WTC11 (cell line): ENCODE data around the gene B4GALT6. TPM values are rescaled to one million over a fixed set of nuclear protein-coding genes. Genes with fewer than 3 reads are reported as not detected.

Source experiments
- ATAC-seq: fragments of 200-7000 bp; cut with Tn5 transposase; 2 replicates; pipeline ENCODE4 v1.10.0; 2021; ENCODE audit warnings: mild to moderate bottlenecking, moderate library complexity
- CTCF ChIA-PET: fragments of 300-600 bp; sonication (Branson Sonifier 250); formaldehyde crosslinking; loops from one replicate; lab custom pipeline; 2021; ENCODE audit warnings: antibody characterized with exemption; lab: Charles Lee
- POLR2A ChIA-PET: fragments of 350-600 bp; sonication (Branson Sonifier 250); formaldehyde crosslinking; loops from one replicate; lab custom pipeline; 2021; ENCODE audit warnings: antibody characterized with exemption; lab: Charles Lee
- DNase-seq: peaks from one replicate; pipeline ENCODE4 v3.0.0; 2021; ENCODE audit warnings: low spot score
- H3K27ac Mint-ChIP-seq: 2 replicates; pipeline ENCODE4 v1.8.0; 2021; ENCODE audit warnings: mixed read lengths
- H3K27me3 Mint-ChIP-seq: 2 replicates; pipeline ENCODE4 v1.8.0; 2021; ENCODE audit warnings: low read depth, mild to moderate bottlenecking, moderate library complexity, mixed read lengths
- H3K36me3 Mint-ChIP-seq: 2 replicates; pipeline ENCODE4 v1.8.0; 2021; ENCODE audit warnings: mixed read lengths
- H3K4me1 Mint-ChIP-seq: 2 replicates; pipeline ENCODE4 v1.8.0; 2022; ENCODE audit warnings: mixed read lengths
- H3K4me3 Mint-ChIP-seq: 2 replicates; pipeline ENCODE4 v1.8.0; 2021; ENCODE audit warnings: mild to moderate bottlenecking, moderate library complexity, mixed read lengths
- H3K9me3 Mint-ChIP-seq: 2 replicates; pipeline ENCODE4 v1.8.0; 2021; ENCODE audit warnings: mixed read lengths
- ATF2 ChIP-seq: sonication (generic); formaldehyde crosslinking; IDR thresholded peaks from 2 replicates; pipeline ENCODE4 v1.8.1; 2022; ENCODE audit warnings: low read depth, missing genetic modification reagents, borderline replicate concordance
- CBFB ChIP-seq: sonication (generic); formaldehyde crosslinking; IDR thresholded peaks from 2 replicates; pipeline ENCODE4 v1.8.1; 2022; ENCODE audit warnings: mild to moderate bottlenecking, low read depth, missing genetic modification reagents
- FOXJ3 ChIP-seq: sonication (generic); formaldehyde crosslinking; IDR thresholded peaks from 2 replicates; pipeline ENCODE4 v1.9.0; 2021; ENCODE audit warnings: missing genetic modification reagents, mild to moderate bottlenecking, borderline replicate concordance
- PREB ChIP-seq: sonication (generic); formaldehyde crosslinking; IDR thresholded peaks from 2 replicates; pipeline ENCODE4 v1.8.1; 2022; ENCODE audit warnings: mild to moderate bottlenecking, missing genetic modification reagents, moderate library complexity, borderline replicate concordance
- ZBTB21 ChIP-seq: sonication (generic); formaldehyde crosslinking; IDR thresholded peaks from 2 replicates; pipeline ENCODE4 v1.8.1; 2023; ENCODE audit warnings: mild to moderate bottlenecking, missing genetic modification reagents, borderline replicate concordance
- ZNF263 ChIP-seq: sonication (generic); formaldehyde crosslinking; IDR thresholded peaks from 2 replicates; pipeline ENCODE4 v1.8.1; 2022; ENCODE audit warnings: low read depth, mild to moderate bottlenecking, moderate library complexity, missing genetic modification reagents
- ZNF416 ChIP-seq: fragments of 250-450 bp; sonication (Bioruptor Pico); IDR thresholded peaks from 2 replicates; pipeline ENCODE4 v1.9.0; 2021; ENCODE audit warnings: mild to moderate bottlenecking, inconsistent platforms
- ZNF671 ChIP-seq: fragments of 250-450 bp; sonication (Bioruptor Pico); IDR thresholded peaks from 2 replicates; pipeline ENCODE4 v1.8.0; 2021; ENCODE audit warnings: mild to moderate bottlenecking
- ZSCAN18 ChIP-seq: fragments of 250-450 bp; sonication (Bioruptor Pico); IDR thresholded peaks from 2 replicates; pipeline ENCODE4 v2.1.2; 2022; ENCODE audit warnings: mild to moderate bottlenecking, moderate library complexity
- total RNA-seq: library from RNA; stranded (reverse); gene quantifications from 3 replicates; pipeline ENCODE4 v1.2.3, GENCODE V29; 2021
- TF ChIP-seq, protein P1 (sequence below): sonication (generic); formaldehyde crosslinking; IDR thresholded peaks from 2 replicates; pipeline ENCODE4 v1.8.0; 2023; ENCODE audit warnings: missing genetic modification reagents, mild to moderate bottlenecking, borderline replicate concordance

Gene B4GALT6
- total RNA-seq, 1 experiment from 2014 or later = 50.6 TPM

DNA sequence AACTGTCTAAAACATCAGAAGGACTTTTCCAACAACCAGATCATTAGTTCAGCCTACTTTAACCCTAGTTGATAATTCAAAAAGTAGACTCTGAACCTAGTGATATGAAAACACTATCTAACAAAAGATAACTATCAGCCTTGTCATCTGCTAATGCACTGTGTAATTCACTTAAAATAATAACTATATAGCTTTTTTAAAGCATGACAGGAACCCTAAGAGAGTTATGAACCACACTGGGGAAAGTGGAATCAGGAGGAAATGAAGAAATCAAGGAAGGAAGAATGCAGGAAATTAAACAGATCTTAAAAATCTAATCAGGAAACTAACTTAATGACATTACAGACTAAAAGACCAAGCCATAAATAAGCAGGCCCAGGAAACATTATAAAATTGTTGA is 9.0 kb downstream of the B4GALT6 start:
- Mint-ChIP-seq H3K4me3 (no peak overlapping the region), H3K27me3 (no peaks in the 10 kb centered on the region), H3K9me3 (no peaks in the 10 kb centered on the region), H3K36me3 (no peaks in the 10 kb centered on the region), H3K4me1 (peaks cover 58% of the 10 kb centered on the region), H3K27ac (peak overlapping the region; percentile 66)
- no peak for DNase-seq
- ChIA-PET POLR2A (no interaction called here), CTCF (no interaction called here)
- no peak for TF ChIP-seq ZBTB21 (CRISPR knock-in tag)
- TF ChIP-seq ZSCAN18 = no peak
- no peak for TF ChIP-seq ATF2 (CRISPR knock-in tag)
- no peak for TF ChIP-seq CBFB (CRISPR knock-in tag)
- TF ChIP-seq, all 79 proteins: peak for 0
- no peak for ATAC-seq

GRCh38 chr18:31672628-31673135 is 11.7 kb downstream of the B4GALT6 start:
- CTCF ChIA-PET = interaction anchor here (0.9 to 1.1 kb wide), 3 partner anchors 49 to 62 kb away, joined by 3 to 4 read pairs (median 3); no protein-coding TSS in a partner anchor
- peak; percentile 75 for ATAC-seq

More at GRCh38 chr18:31672628-31673135, 11.7 kb downstream of the B4GALT6 start:
- Mint-ChIP-seq H3K4me3 (no peak overlapping the region), H3K27me3 (no peaks in the 10 kb centered on the region), H3K36me3 (no peaks in the 10 kb centered on the region), H3K27ac (no peak overlapping the region), H3K4me1 (peaks cover 33% of the 10 kb centered on the region), H3K9me3 (0 out of 2 replicates have a peak, but pooled peaks cover 4% of the 10 kb centered on the region)
- TF ChIP-seq, protein P1, sequence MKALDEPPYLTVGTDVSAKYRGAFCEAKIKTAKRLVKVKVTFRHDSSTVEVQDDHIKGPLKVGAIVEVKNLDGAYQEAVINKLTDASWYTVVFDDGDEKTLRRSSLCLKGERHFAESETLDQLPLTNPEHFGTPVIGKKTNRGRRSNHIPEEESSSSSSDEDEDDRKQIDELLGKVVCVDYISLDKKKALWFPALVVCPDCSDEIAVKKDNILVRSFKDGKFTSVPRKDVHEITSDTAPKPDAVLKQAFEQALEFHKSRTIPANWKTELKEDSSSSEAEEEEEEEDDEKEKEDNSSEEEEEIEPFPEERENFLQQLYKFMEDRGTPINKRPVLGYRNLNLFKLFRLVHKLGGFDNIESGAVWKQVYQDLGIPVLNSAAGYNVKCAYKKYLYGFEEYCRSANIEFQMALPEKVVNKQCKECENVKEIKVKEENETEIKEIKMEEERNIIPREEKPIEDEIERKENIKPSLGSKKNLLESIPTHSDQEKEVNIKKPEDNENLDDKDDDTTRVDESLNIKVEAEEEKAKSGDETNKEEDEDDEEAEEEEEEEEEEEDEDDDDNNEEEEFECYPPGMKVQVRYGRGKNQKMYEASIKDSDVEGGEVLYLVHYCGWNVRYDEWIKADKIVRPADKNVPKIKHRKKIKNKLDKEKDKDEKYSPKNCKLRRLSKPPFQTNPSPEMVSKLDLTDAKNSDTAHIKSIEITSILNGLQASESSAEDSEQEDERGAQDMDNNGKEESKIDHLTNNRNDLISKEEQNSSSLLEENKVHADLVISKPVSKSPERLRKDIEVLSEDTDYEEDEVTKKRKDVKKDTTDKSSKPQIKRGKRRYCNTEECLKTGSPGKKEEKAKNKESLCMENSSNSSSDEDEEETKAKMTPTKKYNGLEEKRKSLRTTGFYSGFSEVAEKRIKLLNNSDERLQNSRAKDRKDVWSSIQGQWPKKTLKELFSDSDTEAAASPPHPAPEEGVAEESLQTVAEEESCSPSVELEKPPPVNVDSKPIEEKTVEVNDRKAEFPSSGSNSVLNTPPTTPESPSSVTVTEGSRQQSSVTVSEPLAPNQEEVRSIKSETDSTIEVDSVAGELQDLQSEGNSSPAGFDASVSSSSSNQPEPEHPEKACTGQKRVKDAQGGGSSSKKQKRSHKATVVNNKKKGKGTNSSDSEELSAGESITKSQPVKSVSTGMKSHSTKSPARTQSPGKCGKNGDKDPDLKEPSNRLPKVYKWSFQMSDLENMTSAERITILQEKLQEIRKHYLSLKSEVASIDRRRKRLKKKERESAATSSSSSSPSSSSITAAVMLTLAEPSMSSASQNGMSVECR (CRISPR knock-in tag) = no peak
- no peak for TF ChIP-seq PREB (CRISPR knock-in tag)
- no peak for TF ChIP-seq FOXJ3 (CRISPR knock-in tag)
- TF ChIP-seq ZNF416 (CRISPR knock-in tag) = no peak
- TF ChIP-seq ATF2 (CRISPR knock-in tag) = no peak
- TF ChIP-seq ZNF671 (CRISPR knock-in tag) = no peak
- no peak for TF ChIP-seq ZNF263 (CRISPR knock-in tag)
- no peak for DNase-seq
- POLR2A ChIA-PET = interaction anchor here (0.6 to 1.3 kb wide), 3 partner anchors 12 to 220 kb away, joined by 4 to 5 read pairs (median 4); partner anchors contain the start of gene B4GALT6
